Activated CD8-positive, alpha-beta memory T cell treated with anti-CD3 and anti-CD28 coated beads, Interleukin-2, amount 50 U/mL, for 4 hours (primary cell): ENCODE results near the gene DDX54.
A peak's percentile ranks its signal among the peaks of the same experiment; 100 is the strongest.

Experiments
- DNase-seq: peaks from one replicate; pipeline ENCODE4 v3.0.0-alpha.2; 2020

DDX54 gene

DNA sequence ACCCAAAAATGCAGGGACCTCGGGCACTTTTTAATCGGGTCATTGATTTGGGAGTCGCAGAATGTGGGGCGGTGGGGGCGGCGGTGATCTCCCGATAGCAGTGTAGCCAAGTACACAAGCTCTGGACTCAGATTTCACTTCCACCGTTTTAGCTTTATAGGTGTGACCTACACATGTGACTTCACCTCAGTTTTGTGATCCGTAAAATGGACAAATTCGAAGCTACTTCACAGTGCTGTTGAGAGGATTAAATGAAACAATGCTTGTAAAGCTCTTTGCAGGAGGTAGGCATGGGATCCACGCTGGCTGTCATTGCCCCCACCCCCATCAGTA, 721 bp upstream of the DDX54 start:
- no peak for DNase-seq

DNA sequence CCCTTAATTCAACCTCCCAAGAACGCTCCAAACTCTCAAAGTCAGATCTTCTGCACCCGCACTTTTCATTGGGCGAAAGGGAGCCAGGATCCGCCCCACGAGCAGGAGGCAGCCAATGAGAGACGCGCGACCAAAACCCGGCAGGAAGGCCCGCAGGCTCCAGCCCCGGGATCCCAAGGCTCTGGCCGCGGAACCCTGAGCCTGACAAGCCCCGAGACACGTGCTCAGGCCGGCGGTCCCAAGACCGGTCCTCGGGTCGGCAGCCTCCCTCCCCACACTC, 438 bp downstream of the DDX54 start:
- peak; percentile 85 for DNase-seq

- no peak for DNase-seq
Measured at GRCh38 chr12:113184098-113184899, 979 bp downstream of the DDX54 start.

GRCh38 chr12:113183030-113183589, 2.2 kb downstream of the DDX54 start:
- no peak for DNase-seq

GRCh38 chr12:113181975-113182374, 3.3 kb downstream of the DDX54 start:
- DNase-seq = no peak

- DNase-seq = no peak
Measured at GRCh38 chr12:113180333-113180732, 4.9 kb downstream of the DDX54 start.

GRCh38 chr12:113179023-113179422, 6.3 kb downstream of the DDX54 start:
- DNase-seq = no peak

- peak; percentile 79 for DNase-seq
Measured at GRCh38 chr12:113174461-113175384, 10.6 kb downstream of the DDX54 start.

- no peak for DNase-seq
Measured at GRCh38 chr12:113173081-113173698, 12.1 kb downstream of the DDX54 start.

DNA sequence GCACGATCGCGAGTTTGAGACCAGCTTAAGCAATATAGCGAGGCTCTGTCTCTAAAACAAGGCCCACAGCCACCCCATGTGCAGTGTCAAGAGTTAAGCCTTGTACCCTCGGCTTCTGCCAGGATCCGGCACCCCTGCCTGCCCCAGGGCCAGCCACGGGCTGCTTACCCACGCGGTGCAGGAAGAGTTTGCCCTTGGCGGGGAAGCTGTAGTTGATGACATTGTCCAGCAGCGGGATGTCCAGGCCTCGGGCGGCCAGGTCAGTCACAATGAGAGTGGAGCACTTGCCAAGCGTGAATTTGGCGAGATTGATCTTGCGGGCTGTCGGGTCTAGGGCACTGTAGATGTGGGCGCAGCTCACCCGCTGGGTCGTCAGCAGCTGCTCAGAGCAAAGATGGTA, 13.1 kb downstream of the DDX54 start:
- DNase-seq = no peak

- DNase-seq = no peak
Measured at GRCh38 chr12:113171543-113171942, 13.7 kb downstream of the DDX54 start.

GRCh38 chr12:113170926-113171325, 14.4 kb downstream of the DDX54 start:
- no peak for DNase-seq

DNA sequence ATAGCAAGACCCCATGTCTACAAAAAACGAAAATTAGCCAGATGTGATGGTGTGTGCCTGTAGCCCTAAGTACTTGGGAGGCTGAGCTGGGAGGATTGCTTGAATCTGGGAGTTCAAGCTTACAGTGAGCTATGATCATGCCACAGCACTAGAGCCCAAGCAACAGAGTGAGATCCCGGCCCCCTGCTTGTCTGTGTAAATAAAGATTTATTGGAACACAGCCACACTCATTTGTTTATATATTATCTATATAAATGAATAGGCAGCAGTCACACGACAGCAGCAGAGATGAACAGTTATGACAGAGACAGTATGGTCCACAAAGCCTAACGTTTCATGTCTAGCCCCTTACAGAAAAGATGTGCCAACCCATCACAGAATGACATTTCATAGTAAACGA, 14.8 kb downstream of the DDX54 start:
- no peak for DNase-seq

DNA sequence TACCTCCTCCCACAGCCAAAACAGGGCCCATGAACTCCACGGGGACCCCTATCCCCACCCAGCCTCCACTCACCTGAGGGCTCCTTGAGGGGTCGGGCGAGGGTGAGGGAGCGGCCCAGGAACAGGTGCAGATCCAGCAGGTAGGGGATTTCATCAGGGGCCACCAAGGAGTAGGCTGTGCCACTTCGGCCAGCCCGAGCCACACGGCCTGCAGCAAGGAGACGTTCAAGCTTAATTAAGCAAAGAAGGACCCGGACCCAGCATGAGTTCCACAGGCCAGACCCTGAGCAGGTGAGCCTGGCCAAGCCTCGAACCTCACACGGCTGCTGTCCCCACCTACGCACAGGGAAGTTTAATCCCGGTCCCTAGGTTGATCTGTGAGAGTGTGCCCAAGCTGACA, 15.6 kb downstream of the DDX54 start:
- no peak for DNase-seq

GRCh38 chr12:113167868-113168267, 17.4 kb downstream of the DDX54 start:
- DNase-seq = no peak

DNA sequence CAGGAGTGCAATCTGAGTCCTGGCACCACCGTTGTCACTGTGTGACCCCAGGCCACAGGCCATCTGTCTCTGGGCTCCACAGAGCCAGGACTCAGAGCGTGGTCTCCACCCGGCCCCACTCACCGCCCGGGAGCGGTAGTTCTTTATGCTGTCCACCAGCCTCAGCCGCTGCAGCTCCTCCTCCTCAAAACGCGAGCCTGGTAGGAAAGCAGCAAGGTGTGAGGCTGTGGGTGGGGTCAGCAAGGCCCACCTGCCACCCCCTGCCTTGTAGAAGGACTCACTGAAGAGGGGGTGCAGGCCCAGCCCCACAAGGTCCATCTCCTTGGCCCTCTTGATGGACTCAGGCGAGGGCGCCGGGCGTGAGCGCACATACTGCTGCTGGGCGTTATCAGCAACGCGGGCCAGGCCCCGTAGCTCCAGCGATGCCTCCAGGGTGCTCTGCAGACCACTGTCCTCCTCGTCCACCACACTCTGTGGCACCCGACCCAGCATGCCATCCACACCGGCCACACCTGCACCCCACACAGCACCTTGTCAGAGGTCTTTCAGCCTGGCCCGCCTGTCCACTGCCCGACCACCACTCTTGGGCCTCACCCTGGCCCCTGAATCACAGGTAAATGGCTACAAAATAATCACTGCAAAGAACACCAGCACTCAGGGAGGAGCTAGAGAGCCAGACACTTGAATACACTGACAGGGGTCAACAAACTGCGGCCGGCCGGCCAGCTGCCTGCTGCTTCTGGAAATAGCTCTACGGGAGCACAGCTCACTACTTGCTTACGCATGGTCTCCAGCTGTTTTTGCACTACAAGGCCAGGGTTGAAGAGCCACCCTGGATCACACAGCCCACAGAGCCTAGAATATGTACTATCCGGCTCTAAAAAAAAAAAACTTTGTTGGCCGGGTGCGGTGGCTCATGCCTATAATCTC, 19.5 kb downstream of the DDX54 start:
- no peak for DNase-seq

- no peak for DNase-seq
Measured at GRCh38 chr12:113164014-113164413, 21.3 kb downstream of the DDX54 start.

DNA sequence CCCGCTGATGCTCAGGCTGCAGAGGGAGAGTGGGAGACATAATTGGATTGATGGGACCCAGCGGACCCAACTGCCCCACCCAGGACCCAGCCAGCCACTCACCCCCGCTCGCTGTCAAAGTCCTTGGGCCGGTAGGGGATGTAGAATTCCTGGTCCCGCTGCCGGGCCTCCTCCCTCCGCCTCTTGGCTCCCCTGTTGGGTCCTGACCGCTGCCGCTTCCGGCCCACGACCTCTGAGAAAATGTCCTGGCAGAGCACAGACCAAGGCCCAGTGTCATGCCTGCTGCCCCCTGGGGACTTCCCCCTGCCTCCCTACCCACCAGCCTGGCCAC, 22.3 kb downstream of the DDX54 start:
- DNase-seq = no peak

DNA sequence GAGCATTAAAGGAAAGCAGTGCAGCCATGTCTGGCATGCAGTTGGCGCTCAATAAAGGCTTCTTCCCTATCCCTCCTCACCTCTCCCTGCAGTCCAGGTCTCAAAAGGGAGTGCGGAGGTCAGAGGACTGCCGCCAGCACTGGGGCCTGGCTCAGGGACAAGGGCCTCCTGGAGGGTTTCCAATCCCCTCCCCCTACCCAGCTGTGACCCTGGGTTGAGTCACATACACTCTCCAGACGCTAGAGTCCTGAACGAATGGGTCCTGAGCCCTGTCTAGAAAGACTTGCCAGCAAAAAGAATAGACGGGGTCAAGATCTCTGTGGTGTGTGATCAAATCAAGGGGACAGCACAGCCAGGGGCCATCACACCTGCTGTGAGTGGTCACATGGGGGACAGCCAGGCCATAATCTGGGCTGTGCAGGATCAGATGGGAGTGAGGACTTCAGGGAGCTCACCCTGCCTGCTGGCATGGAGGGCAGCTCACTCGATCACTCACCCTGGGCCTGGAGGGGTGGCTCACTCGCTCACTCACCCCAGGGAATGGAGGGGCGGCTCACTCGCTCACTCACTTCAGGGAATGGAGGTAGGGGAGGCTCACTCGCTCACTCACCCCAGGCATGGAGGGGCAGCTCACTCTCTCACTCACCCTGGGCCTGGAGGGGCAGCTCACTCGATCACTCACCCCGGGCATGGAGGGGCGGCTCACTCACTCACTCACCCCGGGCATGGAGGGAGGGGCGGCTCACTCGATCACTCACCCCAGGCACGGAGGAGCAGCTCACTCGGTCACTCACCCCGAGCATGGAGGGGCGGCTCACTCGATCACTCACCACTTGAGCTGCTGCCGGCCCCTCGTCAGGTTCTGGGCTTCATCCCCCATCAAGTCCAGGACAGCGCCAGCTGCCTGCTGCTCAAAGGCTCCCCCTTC, 22.9 kb downstream of the DDX54 start:
- DNase-seq = no peak

DNA sequence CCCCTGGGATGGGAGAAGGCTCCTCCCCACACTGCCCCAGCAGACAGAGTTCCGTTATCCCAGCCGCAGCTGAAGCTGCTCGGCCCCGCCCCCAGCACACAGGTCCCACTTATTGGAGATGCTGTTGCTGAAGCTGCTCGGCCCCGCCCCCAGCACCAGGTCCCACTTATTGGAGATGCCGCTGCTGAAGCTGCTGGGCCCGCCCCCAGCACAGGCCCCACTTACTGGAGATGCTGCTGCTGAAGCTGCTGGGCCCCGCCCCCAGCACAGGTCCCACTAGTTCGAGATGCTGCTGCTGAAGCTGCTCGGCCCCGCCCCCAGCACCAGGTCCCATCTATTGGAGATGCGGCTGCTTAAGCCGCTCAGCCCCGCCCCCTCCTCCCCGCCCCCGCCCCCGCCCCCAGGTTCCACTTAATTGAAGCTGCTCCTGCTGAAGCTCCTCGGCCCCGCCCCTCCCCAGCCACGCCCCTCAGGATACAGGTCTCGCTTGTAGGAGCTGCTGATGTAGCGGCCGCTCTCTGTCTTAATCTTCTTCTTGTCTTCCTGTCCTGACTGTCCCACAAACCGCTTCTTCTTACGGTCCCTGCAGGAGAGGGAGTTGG, 23.8 kb downstream of the DDX54 start:
- no peak for DNase-seq

DNA sequence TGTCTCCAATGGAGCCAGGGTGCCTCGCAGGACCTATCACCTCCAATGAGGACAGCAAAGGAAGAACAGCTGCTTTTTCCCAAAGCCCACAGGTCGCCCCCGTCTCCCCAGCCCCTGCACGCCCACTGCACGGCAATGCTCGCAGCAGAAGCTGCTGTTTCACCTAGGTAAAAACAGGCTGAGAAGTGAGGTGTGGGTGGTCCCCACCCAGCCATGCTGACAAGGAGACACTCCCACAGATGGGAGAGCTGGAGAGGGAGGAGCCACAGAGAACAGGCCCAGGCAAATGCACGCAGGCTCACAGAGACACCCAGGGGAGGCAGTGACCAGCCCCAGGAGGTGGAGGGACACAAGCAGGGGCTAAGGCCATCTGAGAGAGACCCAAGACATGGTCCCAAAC, 25.3 kb downstream of the DDX54 start:
- DNase-seq = no peak
